GM12873 (cell line): ENCODE data around the gene FAAH2.
A peak's percentile ranks its signal among the peaks of the same experiment; 100 is the strongest.

ENCODE experiments used
- TF ChIP-seq, protein P1 (sequence below): IDR thresholded peaks from 2 replicates; pipeline ENCODE4 v1.5.1; 2012; ENCODE audit warnings: low read depth, mild to moderate bottlenecking, moderate library complexity, low read length, control low read depth; ENCODE audit not compliant: insufficient read depth; ENCODE audit errors: missing control alignments

Gene FAAH2

DNA sequence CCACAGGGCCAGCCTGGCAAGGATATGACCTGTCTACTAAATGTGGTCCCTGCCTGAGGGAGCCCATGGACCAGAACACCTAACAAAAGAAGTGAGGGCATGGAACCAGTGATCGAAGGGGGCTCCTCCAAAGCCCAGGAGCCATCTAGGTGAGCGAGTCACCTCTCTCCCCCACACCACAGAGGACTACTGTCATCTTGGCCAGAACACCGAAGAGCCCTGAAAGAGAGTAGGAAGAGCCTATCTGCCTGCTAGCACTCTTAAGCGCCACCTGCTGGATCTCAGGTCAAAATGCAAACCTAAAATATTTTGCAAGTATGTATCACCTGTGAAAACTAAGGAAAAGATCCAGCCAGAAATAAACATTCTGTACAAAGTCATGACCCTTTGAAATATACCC, 167.4 kb downstream of the FAAH2 start:
- TF ChIP-seq, protein P1, sequence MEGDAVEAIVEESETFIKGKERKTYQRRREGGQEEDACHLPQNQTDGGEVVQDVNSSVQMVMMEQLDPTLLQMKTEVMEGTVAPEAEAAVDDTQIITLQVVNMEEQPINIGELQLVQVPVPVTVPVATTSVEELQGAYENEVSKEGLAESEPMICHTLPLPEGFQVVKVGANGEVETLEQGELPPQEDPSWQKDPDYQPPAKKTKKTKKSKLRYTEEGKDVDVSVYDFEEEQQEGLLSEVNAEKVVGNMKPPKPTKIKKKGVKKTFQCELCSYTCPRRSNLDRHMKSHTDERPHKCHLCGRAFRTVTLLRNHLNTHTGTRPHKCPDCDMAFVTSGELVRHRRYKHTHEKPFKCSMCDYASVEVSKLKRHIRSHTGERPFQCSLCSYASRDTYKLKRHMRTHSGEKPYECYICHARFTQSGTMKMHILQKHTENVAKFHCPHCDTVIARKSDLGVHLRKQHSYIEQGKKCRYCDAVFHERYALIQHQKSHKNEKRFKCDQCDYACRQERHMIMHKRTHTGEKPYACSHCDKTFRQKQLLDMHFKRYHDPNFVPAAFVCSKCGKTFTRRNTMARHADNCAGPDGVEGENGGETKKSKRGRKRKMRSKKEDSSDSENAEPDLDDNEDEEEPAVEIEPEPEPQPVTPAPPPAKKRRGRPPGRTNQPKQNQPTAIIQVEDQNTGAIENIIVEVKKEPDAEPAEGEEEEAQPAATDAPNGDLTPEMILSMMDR: peak; percentile 78

DNA sequence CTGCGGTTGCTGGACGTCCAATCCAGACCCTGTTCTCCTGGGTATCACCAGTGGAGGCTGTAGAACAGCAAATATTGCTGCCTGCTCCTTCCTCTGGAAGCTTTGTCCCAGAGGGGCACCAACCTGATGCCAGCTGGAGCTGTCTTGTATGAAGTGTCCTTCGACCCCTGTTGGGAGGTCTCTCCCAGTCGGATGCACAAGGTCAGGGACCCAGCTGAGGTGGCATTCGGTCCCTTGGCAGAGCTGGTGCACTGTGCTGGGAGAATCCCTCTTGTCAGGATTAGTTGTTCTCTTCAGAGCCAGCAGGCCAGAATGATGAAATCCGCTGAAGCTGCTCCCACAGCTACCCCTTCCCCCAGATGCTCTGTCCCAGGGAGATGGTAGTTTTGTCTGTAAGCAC, 195.0 kb downstream of the FAAH2 start:
- TF ChIP-seq, protein P1: no peak

DNA sequence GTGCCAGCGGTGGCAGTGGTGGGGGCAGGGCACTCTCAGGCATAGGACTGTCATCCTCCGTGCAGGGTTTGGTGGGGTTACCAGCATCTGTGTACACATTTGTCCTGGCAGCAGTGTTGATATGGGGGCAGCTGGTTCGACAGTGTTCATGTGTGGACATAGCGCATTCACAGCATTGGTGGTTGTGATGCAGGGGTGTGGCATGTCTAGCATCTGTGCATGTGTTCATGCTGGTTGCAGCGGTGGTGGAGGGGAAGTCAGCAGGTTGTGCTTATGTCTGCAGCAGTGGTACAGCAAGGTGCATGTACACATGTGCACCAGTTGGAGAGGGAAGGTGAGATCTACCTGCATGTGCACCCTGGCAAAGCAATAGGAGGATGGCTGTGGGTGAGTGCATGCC, 230.0 kb downstream of the FAAH2 start:
- TF ChIP-seq, protein P1: no peak

DNA sequence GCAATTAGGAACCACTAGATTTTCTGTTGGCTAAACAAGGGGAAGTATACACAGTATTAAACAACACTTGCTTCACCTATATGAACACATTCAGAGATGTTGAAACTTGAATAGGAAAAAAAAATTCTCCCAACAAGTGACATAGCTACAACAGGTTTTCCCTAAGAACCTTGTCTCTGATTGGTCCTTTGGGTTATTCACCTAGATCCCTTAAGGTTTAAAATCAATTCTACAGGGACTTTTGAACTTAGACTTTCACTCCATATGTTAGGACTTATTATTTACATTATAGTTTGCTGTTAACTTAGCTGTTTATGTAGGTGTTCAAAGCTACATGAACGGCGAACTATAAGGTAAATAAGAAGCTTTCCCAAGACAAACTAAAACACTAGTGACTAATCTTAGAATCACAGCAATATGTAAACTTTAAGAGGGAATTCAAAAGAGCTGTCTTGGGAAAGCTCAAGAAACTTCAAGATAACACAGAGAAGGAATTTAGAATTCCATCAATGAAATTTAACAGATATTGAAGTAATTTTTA, 233.1 kb downstream of the FAAH2 start:
- TF ChIP-seq, protein P1: no peak

DNA sequence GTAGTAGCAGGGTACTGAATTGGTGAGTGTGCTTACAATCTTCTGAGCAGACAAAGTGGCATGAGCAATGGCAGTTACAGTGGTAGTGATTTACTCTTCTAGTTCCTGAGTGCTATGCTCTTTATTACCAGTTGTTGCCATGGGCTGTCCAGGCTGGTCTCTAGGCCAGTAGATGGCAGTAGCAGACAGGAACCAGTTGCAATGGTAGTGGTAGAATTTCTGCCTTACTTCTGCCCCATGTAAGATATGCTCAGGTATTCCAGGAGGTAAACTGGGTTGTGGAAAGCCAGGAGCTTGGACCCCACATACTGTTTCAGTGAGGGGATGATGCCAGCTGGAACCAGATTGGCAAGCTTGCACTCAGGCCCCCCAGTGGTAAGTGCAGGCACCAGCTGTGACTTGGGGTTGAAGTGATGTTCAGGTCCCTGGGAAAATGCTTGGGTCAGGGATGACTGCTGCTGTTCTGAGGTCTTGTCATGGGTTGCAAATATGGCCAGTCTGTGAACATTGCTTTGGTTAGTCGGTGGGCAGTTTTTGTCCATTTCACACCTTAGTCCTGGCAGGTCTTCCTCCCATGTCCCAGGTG, 242.3 kb downstream of the FAAH2 start:
- TF ChIP-seq, protein P1: peak; percentile 67
